HL-60 (cell line): ENCODE results near the gene LMBR1.
A peak's percentile ranks its signal among the peaks of the same experiment; 100 is the strongest.

Source experiments
- DNase-seq, 2 experiments: peaks; one replicate each; pipeline ENCODE4 v3.0.0-alpha.2; 2010 to 2020; ENCODE audit warnings: low read depth in 1 of 2, low spot score in 1 of 2
- H3K27ac ChIP-seq: fragments of 250-450 bp; sonication (Bioruptor Pico); replicated peaks from 2 replicates; pipeline ENCODE4 v1.5.1; 2020; ENCODE audit warnings: mild to moderate bottlenecking, moderate library complexity
- H3K27me3 ChIP-seq: fragments of 250-450 bp; sonication (Bioruptor Pico); 2 replicates; pipeline ENCODE4 v1.5.1; 2021; ENCODE audit warnings: mild to moderate bottlenecking, moderate library complexity; ENCODE audit not compliant: insufficient read depth, poor library complexity, severe bottlenecking
- H3K4me3 ChIP-seq: replicated peaks from 2 replicates; pipeline ENCODE4 v1.5.1; 2011; ENCODE audit warnings: mild to moderate bottlenecking, control low read depth, low read length; ENCODE audit not compliant: insufficient read depth
- CTCF ChIP-seq: IDR thresholded peaks from one replicate; pipeline ENCODE4 v1.5.1; 2011; ENCODE audit warnings: low read length, control low read depth, inconsistent platforms; ENCODE audit not compliant: insufficient read depth
- GABPA ChIP-seq: IDR thresholded peaks from 2 replicates; pipeline ENCODE4 v1.6.1; 2012; ENCODE audit warnings: low read depth
- POLR2AphosphoS5 ChIP-seq: IDR thresholded peaks from 2 replicates; pipeline ENCODE4 v1.6.1; 2012; ENCODE audit warnings: low read depth
- SPI1 ChIP-seq: IDR thresholded peaks from 2 replicates; pipeline ENCODE4 v1.6.1; 2012; ENCODE audit warnings: low read depth, mild to moderate bottlenecking, borderline replicate concordance
- TF ChIP-seq, protein P1 (sequence below): IDR thresholded peaks from 2 replicates; pipeline ENCODE4 v1.6.1; 2012; ENCODE audit warnings: low read depth; ENCODE audit not compliant: insufficient replicate concordance

The LMBR1 gene

GRCh38 chr7:156753229-156753560 lies 139.8 kb downstream of the LMBR1 start:
- Histone ChIP-seq H3K27me3 (no peaks in the 10 kb centered on the region), H3K27ac (no peak overlapping the region), H3K4me3 (no peak overlapping the region)
- TF ChIP-seq, protein P1, sequence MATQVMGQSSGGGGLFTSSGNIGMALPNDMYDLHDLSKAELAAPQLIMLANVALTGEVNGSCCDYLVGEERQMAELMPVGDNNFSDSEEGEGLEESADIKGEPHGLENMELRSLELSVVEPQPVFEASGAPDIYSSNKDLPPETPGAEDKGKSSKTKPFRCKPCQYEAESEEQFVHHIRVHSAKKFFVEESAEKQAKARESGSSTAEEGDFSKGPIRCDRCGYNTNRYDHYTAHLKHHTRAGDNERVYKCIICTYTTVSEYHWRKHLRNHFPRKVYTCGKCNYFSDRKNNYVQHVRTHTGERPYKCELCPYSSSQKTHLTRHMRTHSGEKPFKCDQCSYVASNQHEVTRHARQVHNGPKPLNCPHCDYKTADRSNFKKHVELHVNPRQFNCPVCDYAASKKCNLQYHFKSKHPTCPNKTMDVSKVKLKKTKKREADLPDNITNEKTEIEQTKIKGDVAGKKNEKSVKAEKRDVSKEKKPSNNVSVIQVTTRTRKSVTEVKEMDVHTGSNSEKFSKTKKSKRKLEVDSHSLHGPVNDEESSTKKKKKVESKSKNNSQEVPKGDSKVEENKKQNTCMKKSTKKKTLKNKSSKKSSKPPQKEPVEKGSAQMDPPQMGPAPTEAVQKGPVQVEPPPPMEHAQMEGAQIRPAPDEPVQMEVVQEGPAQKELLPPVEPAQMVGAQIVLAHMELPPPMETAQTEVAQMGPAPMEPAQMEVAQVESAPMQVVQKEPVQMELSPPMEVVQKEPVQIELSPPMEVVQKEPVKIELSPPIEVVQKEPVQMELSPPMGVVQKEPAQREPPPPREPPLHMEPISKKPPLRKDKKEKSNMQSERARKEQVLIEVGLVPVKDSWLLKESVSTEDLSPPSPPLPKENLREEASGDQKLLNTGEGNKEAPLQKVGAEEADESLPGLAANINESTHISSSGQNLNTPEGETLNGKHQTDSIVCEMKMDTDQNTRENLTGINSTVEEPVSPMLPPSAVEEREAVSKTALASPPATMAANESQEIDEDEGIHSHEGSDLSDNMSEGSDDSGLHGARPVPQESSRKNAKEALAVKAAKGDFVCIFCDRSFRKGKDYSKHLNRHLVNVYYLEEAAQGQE: no peak
- TF ChIP-seq GABPA (no peak), POLR2AphosphoS5 (no peak), SPI1 (no peak), CTCF (no peak)
- DNase-seq: no peak

DNA sequence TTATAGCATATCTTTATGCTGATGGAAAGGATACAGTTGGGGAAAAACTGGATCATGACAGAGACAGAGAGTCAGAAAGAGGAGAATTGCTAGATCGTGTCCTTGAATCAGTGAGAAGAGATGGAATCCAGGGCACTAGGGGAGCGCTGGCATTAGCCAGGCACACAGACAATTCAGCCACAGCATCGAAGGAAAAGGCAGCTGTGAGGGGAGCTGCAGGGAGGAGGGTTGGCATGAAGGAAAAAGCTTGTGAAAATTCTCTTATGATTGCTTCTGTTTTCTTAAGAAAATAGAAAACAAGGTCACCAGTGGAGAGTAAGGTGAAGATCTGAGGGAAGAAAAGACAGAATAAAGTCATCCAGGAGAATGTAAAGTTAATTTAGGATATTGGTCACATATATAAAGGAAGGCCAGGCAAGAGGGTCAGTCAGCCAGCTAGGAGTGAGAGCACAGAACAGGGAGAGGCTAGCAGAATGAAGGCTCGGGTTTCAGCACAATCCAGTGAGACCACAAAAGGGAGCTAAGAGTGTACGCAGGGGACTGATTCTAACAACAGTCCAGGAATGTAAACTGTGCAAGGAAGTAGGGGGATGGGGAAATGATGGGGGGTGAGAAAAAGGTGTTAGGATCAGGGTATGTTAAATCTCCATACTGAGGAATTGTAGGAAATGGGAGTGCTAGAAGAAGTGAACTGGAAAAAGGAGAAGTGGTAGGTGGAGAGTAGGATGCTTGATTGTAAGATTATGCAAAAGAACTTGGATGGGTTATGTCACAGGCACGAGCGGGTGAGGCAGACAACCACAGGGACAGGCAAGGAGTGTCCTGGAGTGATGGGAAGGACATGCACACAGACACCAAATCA lies 140.4 kb downstream of the LMBR1 start:
- no peak overlapping the region for H3K27ac ChIP-seq
- H3K4me3 ChIP-seq: no peak overlapping the region
- peak; percentile 26; the same call in 1 of the 2 replicates for TF ChIP-seq SPI1
- no peak for TF ChIP-seq POLR2AphosphoS5
- no peaks in the 10 kb centered on the region for H3K27me3 ChIP-seq
- DNase-seq: no peak

DNA sequence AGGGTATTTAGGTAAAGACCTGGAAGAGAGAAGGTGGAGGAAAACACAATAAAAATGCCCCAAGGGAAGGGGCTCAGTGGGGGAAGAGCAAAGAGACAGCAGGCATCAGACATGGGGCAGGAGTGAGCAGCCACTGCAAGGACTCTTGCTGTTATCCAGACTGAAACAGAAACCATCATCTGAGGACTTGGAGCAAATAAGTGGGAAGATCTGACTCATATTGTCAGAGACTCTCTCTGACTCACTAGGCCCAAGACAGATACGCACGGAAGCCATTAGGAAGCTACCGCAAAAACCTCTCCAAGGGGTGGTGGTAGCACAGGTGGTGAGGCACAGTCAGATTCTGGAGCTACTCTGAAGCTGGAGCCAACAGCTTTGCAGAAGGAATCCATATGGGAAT lies 141.7 kb downstream of the LMBR1 start:
- H3K27ac ChIP-seq: no peak overlapping the region
- TF ChIP-seq, protein P1: no peak
- TF ChIP-seq CTCF: no peak
- no peak overlapping the region for H3K4me3 ChIP-seq
- H3K27me3 ChIP-seq: no peaks in the 10 kb centered on the region
- DNase-seq: no peak

GRCh38 chr7:156747718-156748117 lies 145.3 kb downstream of the LMBR1 start:
- TF ChIP-seq, protein P1: no peak
- no peak for TF ChIP-seq SPI1
- TF ChIP-seq CTCF: no peak
- TF ChIP-seq GABPA: no peak
- TF ChIP-seq POLR2AphosphoS5: no peak
- Histone ChIP-seq H3K27me3 (no peaks in the 10 kb centered on the region), H3K27ac (no peak overlapping the region), H3K4me3 (no peak overlapping the region)
- no peak for DNase-seq
